Measurements from ENCODE around the gene TIMELESS.

- TF ChIP-seq CTCF (IDR thresholded peaks at IDR 0.05 in 4 of 5, conservative IDR thresholded peaks at IDR 0.05 in 1 of 5) (no peak), POLR2A (IDR thresholded peaks at IDR 0.05) (no peak)
Observed at GRCh38 chr12:56377310-56377988, 71.8 kb downstream of the TIMELESS start.

Data from gastrocnemius medialis (tissue), 4 donors.